ENCODE data around the gene SHH.

Gene SHH

DNA sequence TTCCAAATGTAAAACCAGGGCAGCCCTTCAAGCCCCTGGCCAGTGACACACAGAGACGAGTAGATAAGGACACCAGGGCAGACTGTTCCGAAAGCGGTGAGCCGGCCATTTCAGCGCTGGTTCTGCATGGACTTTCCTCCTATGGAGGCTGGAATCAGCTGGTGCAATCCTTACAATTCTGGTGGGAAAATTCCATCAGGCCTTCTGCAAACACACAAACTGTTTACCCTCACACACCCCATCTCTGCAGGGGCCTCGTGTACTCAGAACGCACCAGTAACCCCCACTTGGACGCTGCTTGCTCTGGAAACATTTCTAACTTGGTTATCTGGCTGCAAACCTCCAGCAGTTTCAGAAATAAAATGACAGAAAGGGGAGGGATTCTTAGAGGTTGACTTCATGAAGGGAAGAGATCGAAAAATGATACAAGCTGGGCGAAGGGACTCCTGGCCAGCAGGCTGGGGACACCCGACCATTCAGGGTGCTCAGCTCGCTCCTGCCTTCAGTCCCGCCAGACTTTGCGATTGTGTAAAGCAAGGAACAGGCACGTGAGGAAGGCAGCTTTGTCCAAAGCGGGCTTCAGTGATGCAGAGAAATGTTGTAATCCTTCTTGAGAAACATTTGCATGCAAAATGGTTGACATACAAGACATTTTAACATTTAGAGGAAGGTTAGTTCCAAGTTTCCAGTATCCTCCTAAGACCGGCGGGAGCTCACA lies 19.7 kb upstream of the SHH start:
- no peak overlapping the region for H3K4me3 ChIP-seq (ENCODE audit: low read depth, low read length)
- in situ Hi-C loops (cut with HindIII; ENCODE audit: low sequenced_read_pairs): no loop called here
- DNase-seq (ENCODE audit: low read depth, low spot score): no peak
- TF ChIP-seq, protein P1, sequence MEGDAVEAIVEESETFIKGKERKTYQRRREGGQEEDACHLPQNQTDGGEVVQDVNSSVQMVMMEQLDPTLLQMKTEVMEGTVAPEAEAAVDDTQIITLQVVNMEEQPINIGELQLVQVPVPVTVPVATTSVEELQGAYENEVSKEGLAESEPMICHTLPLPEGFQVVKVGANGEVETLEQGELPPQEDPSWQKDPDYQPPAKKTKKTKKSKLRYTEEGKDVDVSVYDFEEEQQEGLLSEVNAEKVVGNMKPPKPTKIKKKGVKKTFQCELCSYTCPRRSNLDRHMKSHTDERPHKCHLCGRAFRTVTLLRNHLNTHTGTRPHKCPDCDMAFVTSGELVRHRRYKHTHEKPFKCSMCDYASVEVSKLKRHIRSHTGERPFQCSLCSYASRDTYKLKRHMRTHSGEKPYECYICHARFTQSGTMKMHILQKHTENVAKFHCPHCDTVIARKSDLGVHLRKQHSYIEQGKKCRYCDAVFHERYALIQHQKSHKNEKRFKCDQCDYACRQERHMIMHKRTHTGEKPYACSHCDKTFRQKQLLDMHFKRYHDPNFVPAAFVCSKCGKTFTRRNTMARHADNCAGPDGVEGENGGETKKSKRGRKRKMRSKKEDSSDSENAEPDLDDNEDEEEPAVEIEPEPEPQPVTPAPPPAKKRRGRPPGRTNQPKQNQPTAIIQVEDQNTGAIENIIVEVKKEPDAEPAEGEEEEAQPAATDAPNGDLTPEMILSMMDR (IDR thresholded peaks at IDR 0.05; ENCODE audit: low read depth, low read length): no peak

DNA sequence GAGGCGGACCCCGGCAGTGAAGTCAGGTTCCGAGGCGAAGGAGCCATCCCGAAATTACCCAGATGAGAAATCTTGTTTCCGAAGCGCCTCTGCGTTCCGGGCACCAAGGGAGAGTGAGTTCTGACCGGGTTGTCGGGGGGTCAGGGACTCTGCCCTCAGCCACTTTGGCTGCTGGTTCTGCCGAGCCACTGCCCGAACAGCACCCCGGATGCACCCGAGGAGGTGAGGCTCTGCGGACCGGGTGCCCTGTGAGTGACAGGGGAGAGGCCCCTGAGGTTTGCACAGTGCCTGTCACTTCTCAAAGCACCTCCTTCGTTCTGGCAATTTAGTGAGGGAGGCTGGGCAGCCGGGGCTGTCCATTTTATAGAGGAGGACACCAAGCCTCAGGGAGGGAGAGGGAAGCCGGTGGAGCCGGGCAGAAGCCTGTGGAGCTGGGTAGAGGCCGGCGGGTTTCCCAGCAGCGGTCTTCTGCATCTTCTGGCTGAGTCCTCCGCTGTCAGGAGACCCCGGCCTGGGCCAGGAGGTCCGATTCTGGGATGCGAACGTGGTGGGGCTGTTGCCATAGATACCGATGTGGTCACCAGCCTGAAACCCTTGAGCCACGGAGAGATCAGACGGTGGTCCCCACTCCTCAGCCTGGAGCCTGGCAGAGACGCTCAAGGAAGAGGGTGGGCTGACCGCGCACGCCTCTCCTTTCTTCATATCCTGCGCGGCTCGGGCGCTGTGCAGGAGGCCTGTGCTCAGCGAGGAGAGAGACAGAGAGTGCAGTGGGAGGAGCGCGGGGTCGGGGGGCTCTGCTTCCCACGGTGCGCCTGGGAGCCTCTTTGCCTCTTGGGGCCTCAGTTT lies 18.9 kb upstream of the SHH start:
- no peak overlapping the region for H3K4me3 ChIP-seq (ENCODE audit: low read depth, low read length)
- TF ChIP-seq, protein P1 (IDR thresholded peaks at IDR 0.05; ENCODE audit: low read depth, low read length): no peak
- in situ Hi-C loops (cut with HindIII; ENCODE audit: low sequenced_read_pairs): no loop called here
- no peak for DNase-seq (ENCODE audit: low read depth, low spot score)

DNA sequence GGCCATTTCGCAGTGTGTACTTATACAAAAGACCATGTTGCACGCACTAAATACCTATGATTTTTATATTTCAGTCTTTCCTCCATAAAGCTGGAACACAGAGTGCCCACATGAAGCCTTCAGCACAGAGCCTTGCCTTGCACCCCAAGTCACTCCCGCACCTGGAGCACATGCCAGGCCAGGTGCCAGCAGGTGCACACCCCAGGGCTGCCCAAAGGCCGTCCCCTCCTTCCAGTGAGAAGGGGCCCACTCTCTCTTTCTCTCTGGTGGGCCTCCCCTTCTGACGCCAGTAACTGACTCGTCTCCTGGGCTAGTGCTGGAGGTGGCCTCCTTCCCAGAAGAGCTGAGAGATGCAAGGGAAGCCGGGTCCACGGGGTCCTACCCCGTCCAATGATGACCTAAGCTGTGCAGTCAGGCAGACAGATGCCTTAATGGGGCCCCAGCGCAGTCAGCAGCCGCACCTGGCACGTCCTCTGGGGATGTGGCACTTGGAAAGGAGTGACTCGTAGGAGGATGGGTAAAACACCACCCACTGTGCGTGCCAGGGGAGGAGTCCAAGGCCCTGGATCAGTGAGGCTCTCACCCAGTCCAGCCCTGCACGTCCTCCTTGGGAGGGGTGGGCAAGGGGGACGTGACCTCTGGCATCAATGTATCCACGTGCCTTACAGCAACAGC lies 17.7 kb upstream of the SHH start:
- in situ Hi-C loops (cut with HindIII; ENCODE audit: low sequenced_read_pairs): no loop called here

DNA sequence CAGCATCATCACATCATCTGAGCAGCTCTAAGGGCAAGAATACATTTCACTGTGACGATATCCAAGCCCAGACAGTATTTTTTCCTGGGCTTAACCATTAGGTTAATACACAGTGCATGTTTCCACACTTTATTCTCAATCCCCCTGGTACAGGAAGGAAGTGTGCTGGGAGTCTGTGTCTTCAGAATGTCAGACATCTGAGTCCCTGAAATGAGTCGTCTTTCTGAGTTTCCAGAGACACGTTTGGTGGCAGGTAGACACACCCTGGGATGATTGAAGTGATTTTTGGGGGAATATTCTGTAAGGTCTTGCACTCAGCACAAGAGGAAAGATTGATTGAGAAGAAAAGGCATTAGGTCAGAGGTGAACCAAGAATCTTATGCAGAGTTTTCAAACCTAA lies 13.1 kb upstream of the SHH start:
- TF ChIP-seq, protein P1 (IDR thresholded peaks at IDR 0.05; ENCODE audit: low read depth, low read length): no peak
- in situ Hi-C loops (cut with HindIII; ENCODE audit: low sequenced_read_pairs): no loop called here
- H3K4me3 ChIP-seq (ENCODE audit: low read depth, low read length): no peak overlapping the region
- no peak for DNase-seq (ENCODE audit: low read depth, low spot score)

More for the DNA sequence above, 17.7 kb upstream of the SHH start:
- no peak for DNase-seq (ENCODE audit: low read depth, low spot score)
- H3K4me3 ChIP-seq (ENCODE audit: low read depth, low read length): no peak overlapping the region
- TF ChIP-seq, protein P1 (IDR thresholded peaks at IDR 0.05; ENCODE audit: low read depth, low read length): no peak

DNA sequence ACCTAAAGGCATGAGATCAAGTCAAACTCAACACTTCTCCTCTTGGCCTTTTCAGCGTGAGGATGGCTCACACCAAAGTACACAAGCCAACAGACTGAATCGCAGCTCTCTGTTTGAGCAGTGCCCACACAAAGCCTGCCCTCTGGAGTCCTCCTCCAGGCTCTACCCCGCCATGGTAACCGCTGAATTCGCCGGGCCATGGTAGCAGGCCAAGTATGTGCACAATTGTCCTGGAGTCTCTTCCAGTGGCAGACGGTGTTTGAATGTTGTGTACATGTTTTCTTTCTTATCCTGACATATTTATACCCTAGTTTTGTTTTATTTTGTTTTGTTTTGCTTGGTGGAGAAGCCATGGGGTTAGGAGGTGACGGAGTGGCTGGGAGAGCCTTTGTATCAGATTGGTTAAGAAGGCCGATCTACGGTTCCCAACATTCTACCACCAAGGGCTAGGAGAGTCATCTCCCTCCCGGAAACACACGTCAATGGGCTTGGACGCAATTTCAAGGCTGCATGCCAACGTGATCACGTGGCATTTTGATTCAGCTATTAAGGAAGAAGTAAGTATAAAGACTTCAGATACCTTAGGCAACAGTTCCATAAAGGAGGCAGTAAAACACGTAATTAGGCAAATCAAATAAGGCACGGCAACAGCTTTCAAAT lies 12.1 kb upstream of the SHH start:
- peak; percentile 84 for DNase-seq (ENCODE audit: low read depth, low spot score)
- in situ Hi-C loops (cut with HindIII; ENCODE audit: low sequenced_read_pairs): no loop called here

More for the DNA sequence above, 12.1 kb upstream of the SHH start:
- no peak overlapping the region for H3K4me3 ChIP-seq (ENCODE audit: low read depth, low read length)
- TF ChIP-seq, protein P1 (IDR thresholded peaks at IDR 0.05; ENCODE audit: low read depth, low read length): no peak
